KBM-7 (cell line): ENCODE data around the gene EIPR1.
A peak's percentile ranks its signal among the peaks of the same experiment; 100 is the strongest.

Source experiments
- DNase-seq: peaks from one replicate; pipeline ENCODE4 v3.0.0-alpha.2; 2015
- in situ Hi-C: fragments of 300-500 bp; cut with MboI; formaldehyde crosslinking; loops from 2 replicates; pipeline ENCODE4 v1.14.3; 2020; ENCODE audit warnings: low sequenced_read_pairs, low pct_unique_long_range_greater_than_20kb, mixed read lengths

The EIPR1 gene

GRCh38 chr2:3179208-3179607 is 198.4 kb downstream of the EIPR1 start:
- DNase-seq, result peak; percentile 6
- in situ Hi-C loops, result no loop called here

GRCh38 chr2:3178578-3179031 is 199.0 kb downstream of the EIPR1 start:
- in situ Hi-C loops, result no loop called here
- DNase-seq, result no peak

- no peak for DNase-seq
- in situ Hi-C loops, result no loop called here
Measured at GRCh38 chr2:3177891-3178577, 199.6 kb downstream of the EIPR1 start.

- no peak for DNase-seq
- in situ Hi-C loops, result no loop called here
Measured at GRCh38 chr2:3176869-3177255, 200.8 kb downstream of the EIPR1 start.

GRCh38 chr2:3176071-3176868 is 201.3 kb downstream of the EIPR1 start:
- DNase-seq, result no peak
- in situ Hi-C loops, result no loop called here

- in situ Hi-C loops, result no loop called here
- DNase-seq, result no peak
Measured at GRCh38 chr2:3175568-3175955, 202.1 kb downstream of the EIPR1 start.

GRCh38 chr2:3174626-3175567 is 202.7 kb downstream of the EIPR1 start:
- in situ Hi-C loops, result no loop called here
- DNase-seq, result no peak

GRCh38 chr2:3173031-3173430 is 204.6 kb downstream of the EIPR1 start:
- no peak for DNase-seq
- in situ Hi-C loops, result no loop called here

GRCh38 chr2:3172265-3172935 is 205.2 kb downstream of the EIPR1 start:
- in situ Hi-C loops, result no loop called here
- DNase-seq, result no peak

- in situ Hi-C loops, result no loop called here
- DNase-seq, result no peak
Measured at GRCh38 chr2:3171564-3172264, 205.9 kb downstream of the EIPR1 start.

- in situ Hi-C loops, result no loop called here
- DNase-seq, result no peak
Measured at GRCh38 chr2:3170792-3171455, 206.7 kb downstream of the EIPR1 start.

GRCh38 chr2:3169106-3169870 is 208.3 kb downstream of the EIPR1 start:
- DNase-seq, result no peak
- in situ Hi-C loops, result no loop called here

GRCh38 chr2:3168230-3168891 is 209.3 kb downstream of the EIPR1 start:
- in situ Hi-C loops, result no loop called here
- DNase-seq, result no peak

GRCh38 chr2:3163401-3163800 is 214.2 kb downstream of the EIPR1 start:
- no peak for DNase-seq
- in situ Hi-C loops, result no loop called here

GRCh38 chr2:3162442-3163077 is 215.1 kb downstream of the EIPR1 start:
- no peak for DNase-seq
- in situ Hi-C loops, result no loop called here

GRCh38 chr2:3160751-3161330 is 216.8 kb downstream of the EIPR1 start:
- no peak for DNase-seq
- in situ Hi-C loops, result no loop called here
